Hepatocyte (in vitro differentiated cells): ENCODE measurements around the gene HPSE2. TPM values are rescaled to one million over a fixed set of nuclear protein-coding genes. Genes with fewer than 3 reads are reported as not detected.
"Not testable (repeated sequence)": the region's sequence is repeated elsewhere in the genome, so short reads cannot be mapped to it uniquely, and the experiment has no call there.

Experiments
- DNase-seq: peaks from one replicate; pipeline ENCODE4 v3.0.0-alpha.2; 2016; ENCODE audit warnings: low spot score
- H2AFZ ChIP-seq: fragments of 200-600 bp; sonication (generic); 2 replicates; pipeline ENCODE4 v1.6.0; 2016; ENCODE audit warnings: antibody characterized with exemption, mild to moderate bottlenecking
- H3K27ac ChIP-seq: fragments of 200-600 bp; sonication (generic); 2 replicates; pipeline ENCODE4 v1.5.1; 2016; ENCODE audit warnings: mild to moderate bottlenecking
- H3K27me3 ChIP-seq: fragments of 200-600 bp; sonication (generic); 2 replicates; pipeline ENCODE4 v1.6.1; 2016
- H3K36me3 ChIP-seq: fragments of 200-600 bp; sonication (generic); replicated peaks from 2 replicates; pipeline ENCODE4 v1.5.1; 2016; ENCODE audit warnings: low read depth; ENCODE audit not compliant: insufficient read depth
- H3K4me1 ChIP-seq: fragments of 200-600 bp; sonication (generic); 2 replicates; pipeline ENCODE4 v1.5.1; 2016; ENCODE audit warnings: mild to moderate bottlenecking, moderate library complexity; ENCODE audit not compliant: insufficient read depth
- H3K4me2 ChIP-seq: fragments of 200-600 bp; sonication (generic); 2 replicates; pipeline ENCODE4 v1.6.0; 2016
- H3K4me3 ChIP-seq: fragments of 200-600 bp; sonication (generic); 2 replicates; pipeline ENCODE4 v1.5.1; 2016; ENCODE audit warnings: mild to moderate bottlenecking
- H3K79me2 ChIP-seq: fragments of 200-600 bp; sonication (generic); 2 replicates; pipeline ENCODE4 v1.6.0; 2017; ENCODE audit warnings: mild to moderate bottlenecking
- H3K9me2 ChIP-seq: fragments of 200-600 bp; sonication (generic); replicated peaks from 2 replicates; pipeline ENCODE4 v1.6.0; 2017; ENCODE audit warnings: mild to moderate bottlenecking; ENCODE audit not compliant: insufficient read depth
- H3K9me3 ChIP-seq: fragments of 200-600 bp; sonication (generic); 2 replicates; pipeline ENCODE4 v1.5.1; 2016; ENCODE audit warnings: low read depth, mild to moderate bottlenecking
- H4K20me1 ChIP-seq: fragments of 200-600 bp; sonication (generic); 2 replicates; pipeline ENCODE4 v1.6.0; 2016; ENCODE audit warnings: mild to moderate bottlenecking; ENCODE audit not compliant: insufficient read depth, poor library complexity, severe bottlenecking
- CTCF ChIP-seq: fragments of 200-600 bp; sonication (generic); IDR thresholded peaks from 2 replicates; pipeline ENCODE4 v1.5.1; 2016; ENCODE audit warnings: antibody characterized with exemption, mild to moderate bottlenecking; ENCODE audit not compliant: poor library complexity
- EZH2 ChIP-seq: fragments of 200-600 bp; sonication (generic); IDR thresholded peaks from 2 replicates; pipeline ENCODE4 v1.6.1; 2016; ENCODE audit warnings: antibody characterized with exemption, mild to moderate bottlenecking, borderline replicate concordance
- EZH2phosphoT487 ChIP-seq: fragments of 200-600 bp; sonication (generic); IDR thresholded peaks from one replicate; pipeline ENCODE4 v1.6.1; 2018; ENCODE audit warnings: antibody characterized with exemption, mild to moderate bottlenecking, low read depth, moderate library complexity; ENCODE audit not compliant: unreplicated experiment, severe bottlenecking
- WGBS: methylation state at CpG from one replicate; pipeline ENCODE4 v1.1.6; 2016; ENCODE audit warnings: low lambda C conversion rate; ENCODE audit errors: missing lambda C conversion rate; 5-methylcytosine and 5-hydroxymethylcytosine counted together
- polyA plus RNA-seq: library from polyadenylated mRNA; unstranded; fragments of >200 nt; fragmentation: Nextera tagmentation; extraction: Ambion mirVana; gene quantifications from 2 replicates; pipeline ENCODE4 v1.2.1, GENCODE V29; 2016
- total RNA-seq: library from RNA; depleted of rRNA; stranded (reverse); fragments of >200 nt; gene quantifications from 2 replicates; pipeline ENCODE4 v1.2.3, GENCODE V29; 2014

Gene HPSE2
- total and polyA plus RNA-seq, 2 experiments from 2014 or later = 3.7 to 5.7 TPM

GRCh38 chr10:98908868-98909267 is 326.8 kb downstream of the HPSE2 start:
- H4K20me1 ChIP-seq = no peaks in the 10 kb centered on the region
- no peaks in the 10 kb centered on the region for H3K36me3 ChIP-seq
- no peaks in the 10 kb centered on the region for H3K4me1 ChIP-seq
- H3K9me2 ChIP-seq = no peaks in the 10 kb centered on the region
- H3K9me3 ChIP-seq = no peaks in the 10 kb centered on the region
- DNase-seq = no peak
- no peak overlapping the region for H3K27ac ChIP-seq
- no peak for TF ChIP-seq EZH2
- TF ChIP-seq EZH2phosphoT487 = no peak
- no peak for TF ChIP-seq CTCF
- WGBS = 88% methylated on average over 3 of the region's 3 CpGs
- no peaks in the 10 kb centered on the region for H3K79me2 ChIP-seq
- H3K27me3 ChIP-seq = no peaks in the 10 kb centered on the region
- H3K4me2 ChIP-seq = no peak overlapping the region
- H3K4me3 ChIP-seq = no peak overlapping the region
- no peak overlapping the region for H2AFZ ChIP-seq

GRCh38 chr10:98908247-98908646 is 327.4 kb downstream of the HPSE2 start:
- H2AFZ ChIP-seq, H3K9me2 ChIP-seq, H3K9me3 ChIP-seq, H3K27me3 ChIP-seq, H3K79me2 ChIP-seq, H3K4me1 ChIP-seq, H3K27ac ChIP-seq, H4K20me1 ChIP-seq, H3K4me2 ChIP-seq, DNase-seq, H3K36me3 ChIP-seq, H3K4me3 ChIP-seq: not testable (repeated sequence)
- WGBS = 85% methylated on average over 8 of the region's 8 CpGs

- Histone ChIP-seq H3K4me1 (no peaks in the 10 kb centered on the region), H3K36me3 (no peaks in the 10 kb centered on the region), H4K20me1 (no peaks in the 10 kb centered on the region), H3K4me2 (no peak overlapping the region), H3K27ac (no peak overlapping the region), H3K4me3 (no peak overlapping the region), H3K9me2 (no peaks in the 10 kb centered on the region), H3K27me3 (no peaks in the 10 kb centered on the region), H3K79me2 (no peaks in the 10 kb centered on the region), H3K9me3 (no peaks in the 10 kb centered on the region), H2AFZ (no peak overlapping the region)
- TF ChIP-seq CTCF = no peak
- no peak for TF ChIP-seq EZH2phosphoT487
- no peak for TF ChIP-seq EZH2
- no peak for DNase-seq
- 62% methylated on average over 4 of the region's 4 CpGs for WGBS
Measured at GRCh38 chr10:98901441-98902110, 334.1 kb downstream of the HPSE2 start.

GRCh38 chr10:98899018-98899417 is 336.6 kb downstream of the HPSE2 start:
- Histone ChIP-seq H3K79me2 (no peaks in the 10 kb centered on the region), H3K9me3 (no peaks in the 10 kb centered on the region), H3K9me2 (no peaks in the 10 kb centered on the region), H4K20me1 (no peaks in the 10 kb centered on the region), H3K27me3 (no peaks in the 10 kb centered on the region), H3K4me2 (no peak overlapping the region), H3K27ac (no peak overlapping the region), H3K36me3 (no peaks in the 10 kb centered on the region), H2AFZ (no peak overlapping the region), H3K4me3 (no peak overlapping the region), H3K4me1 (no peaks in the 10 kb centered on the region)
- WGBS = 50% methylated on average over 3 of the region's 3 CpGs
- TF ChIP-seq EZH2phosphoT487 (no peak), EZH2 (no peak), CTCF (no peak)
- DNase-seq = no peak
